HL-60 (cell line): ENCODE data around the gene PNKP.

ENCODE experiments used
- DNase-seq, 2 experiments: peaks; one replicate each; pipeline ENCODE4 v3.0.0-alpha.2; 2010 to 2020; ENCODE audit warnings: low read depth in 1 of 2, low spot score in 1 of 2
- H3K27ac ChIP-seq: fragments of 250-450 bp; sonication (Bioruptor Pico); replicated peaks from 2 replicates; pipeline ENCODE4 v1.5.1; 2020; ENCODE audit warnings: mild to moderate bottlenecking, moderate library complexity
- H3K27me3 ChIP-seq: fragments of 250-450 bp; sonication (Bioruptor Pico); 2 replicates; pipeline ENCODE4 v1.5.1; 2021; ENCODE audit warnings: mild to moderate bottlenecking, moderate library complexity; ENCODE audit not compliant: insufficient read depth, poor library complexity, severe bottlenecking
- H3K4me3 ChIP-seq: replicated peaks from 2 replicates; pipeline ENCODE4 v1.5.1; 2011; ENCODE audit warnings: mild to moderate bottlenecking, control low read depth, low read length; ENCODE audit not compliant: insufficient read depth
- GABPA ChIP-seq: IDR thresholded peaks from 2 replicates; pipeline ENCODE4 v1.6.1; 2012; ENCODE audit warnings: low read depth
- POLR2AphosphoS5 ChIP-seq: IDR thresholded peaks from 2 replicates; pipeline ENCODE4 v1.6.1; 2012; ENCODE audit warnings: low read depth
- REST ChIP-seq: IDR thresholded peaks from 2 replicates; pipeline ENCODE4 v1.6.1; 2012; ENCODE audit warnings: low read depth; ENCODE audit not compliant: insufficient replicate concordance
- SPI1 ChIP-seq: IDR thresholded peaks from 2 replicates; pipeline ENCODE4 v1.6.1; 2012; ENCODE audit warnings: low read depth, mild to moderate bottlenecking, borderline replicate concordance
- TF ChIP-seq, protein P1 (sequence below): IDR thresholded peaks from one replicate; pipeline ENCODE4 v1.5.1; 2011; ENCODE audit warnings: low read length, control low read depth, inconsistent platforms; ENCODE audit not compliant: insufficient read depth

Gene PNKP

DNA sequence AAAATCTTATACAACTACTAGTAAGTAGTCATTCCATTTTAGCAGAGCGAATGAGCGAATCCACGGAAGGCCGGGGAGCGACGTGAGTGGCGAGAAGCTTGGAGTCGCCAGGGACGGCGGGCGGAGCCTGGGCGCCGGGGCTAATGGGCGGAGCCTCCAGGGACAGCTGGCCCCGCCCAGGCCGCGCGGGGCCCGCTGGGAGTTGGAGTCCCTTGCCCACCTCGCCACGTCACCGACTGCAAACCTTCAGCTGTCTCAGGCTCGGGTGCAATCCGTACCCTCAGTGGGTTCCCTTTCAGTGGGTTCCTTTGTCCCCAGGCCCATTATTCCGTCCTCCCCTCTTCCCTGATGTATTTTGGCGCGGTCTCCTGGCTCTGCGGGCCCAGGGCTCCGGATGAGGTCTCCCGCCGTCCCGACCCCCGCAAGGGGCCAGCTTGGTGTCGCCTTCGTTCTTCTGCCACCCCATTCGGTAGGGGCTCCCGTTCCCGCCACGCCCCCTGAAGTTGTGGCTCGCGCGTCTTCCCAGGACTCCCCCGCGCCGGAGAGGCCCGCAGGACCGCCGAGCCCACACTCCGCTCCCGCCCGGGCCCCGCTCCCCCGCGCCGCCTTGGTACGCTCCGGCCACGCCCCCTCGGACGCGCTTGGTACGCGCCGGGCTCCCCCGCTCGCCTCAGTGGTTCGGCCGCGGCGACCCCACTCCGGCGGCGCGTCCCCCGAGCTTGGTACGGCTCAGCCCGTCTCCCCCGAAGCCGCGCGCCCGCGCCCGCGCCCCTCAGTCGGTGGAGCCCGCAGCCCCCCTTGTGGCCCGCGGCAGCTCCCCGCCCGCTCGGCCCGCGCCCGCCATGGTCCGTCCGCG is 16.7 kb downstream of the PNKP start, which contains the start of gene PTOV1:
TSS of gene PTOV1 (plus strand) at position 673 of the 856 bp plus-strand sequence.
- Histone ChIP-seq H3K27me3 (no peaks in the 10 kb centered on the region), H3K4me3 (peak within 1 kb of the TSS; percentile 74), H3K27ac (peak within 1 kb of the TSS; percentile 97)
- peak; percentile 83 to 89 for DNase-seq
- TF ChIP-seq POLR2AphosphoS5 (peak; percentile 65; the same call in 1 of the 2 replicates), GABPA (peak; percentile 28; the same call in 1 of the 2 replicates), REST (no peak)
- TF ChIP-seq, protein P1, sequence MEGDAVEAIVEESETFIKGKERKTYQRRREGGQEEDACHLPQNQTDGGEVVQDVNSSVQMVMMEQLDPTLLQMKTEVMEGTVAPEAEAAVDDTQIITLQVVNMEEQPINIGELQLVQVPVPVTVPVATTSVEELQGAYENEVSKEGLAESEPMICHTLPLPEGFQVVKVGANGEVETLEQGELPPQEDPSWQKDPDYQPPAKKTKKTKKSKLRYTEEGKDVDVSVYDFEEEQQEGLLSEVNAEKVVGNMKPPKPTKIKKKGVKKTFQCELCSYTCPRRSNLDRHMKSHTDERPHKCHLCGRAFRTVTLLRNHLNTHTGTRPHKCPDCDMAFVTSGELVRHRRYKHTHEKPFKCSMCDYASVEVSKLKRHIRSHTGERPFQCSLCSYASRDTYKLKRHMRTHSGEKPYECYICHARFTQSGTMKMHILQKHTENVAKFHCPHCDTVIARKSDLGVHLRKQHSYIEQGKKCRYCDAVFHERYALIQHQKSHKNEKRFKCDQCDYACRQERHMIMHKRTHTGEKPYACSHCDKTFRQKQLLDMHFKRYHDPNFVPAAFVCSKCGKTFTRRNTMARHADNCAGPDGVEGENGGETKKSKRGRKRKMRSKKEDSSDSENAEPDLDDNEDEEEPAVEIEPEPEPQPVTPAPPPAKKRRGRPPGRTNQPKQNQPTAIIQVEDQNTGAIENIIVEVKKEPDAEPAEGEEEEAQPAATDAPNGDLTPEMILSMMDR = no peak

- peak overlapping the region; percentile 97 for H3K27ac ChIP-seq
- TF ChIP-seq SPI1 (no peak), GABPA (no peak), POLR2AphosphoS5 (no peak), REST (no peak)
- TF ChIP-seq, protein P1 = no peak
- peak overlapping the region; percentile 74 for H3K4me3 ChIP-seq
Measured at GRCh38 chr19:49850221-49850486, 17.2 kb downstream of the PNKP start.

GRCh38 chr19:49849433-49850220 is 17.7 kb downstream of the PNKP start:
- no peak for DNase-seq
- H3K4me3 ChIP-seq = no peak overlapping the region; the same call in 1 of the 2 replicates
- no peaks in the 10 kb centered on the region for H3K27me3 ChIP-seq
- H3K27ac ChIP-seq = no peak overlapping the region; the same call in 1 of the 2 replicates
- TF ChIP-seq SPI1 (no peak), POLR2AphosphoS5 (no peak), REST (no peak), GABPA (no peak)
- TF ChIP-seq, protein P1 = no peak

More at GRCh38 chr19:49850221-49850486, 17.2 kb downstream of the PNKP start:
- H3K27me3 ChIP-seq = no peaks in the 10 kb centered on the region
- no peak for DNase-seq
